ENCODE measurements around the gene PUDP. TPM values are rescaled to one million over a fixed set of nuclear protein-coding genes. Genes with fewer than 3 reads are reported as not detected.

Gene PUDP
- total RNA-seq, 3 donors from 2014 or later: 27.1 to 36.6 (median 28.1) TPM

DNA sequence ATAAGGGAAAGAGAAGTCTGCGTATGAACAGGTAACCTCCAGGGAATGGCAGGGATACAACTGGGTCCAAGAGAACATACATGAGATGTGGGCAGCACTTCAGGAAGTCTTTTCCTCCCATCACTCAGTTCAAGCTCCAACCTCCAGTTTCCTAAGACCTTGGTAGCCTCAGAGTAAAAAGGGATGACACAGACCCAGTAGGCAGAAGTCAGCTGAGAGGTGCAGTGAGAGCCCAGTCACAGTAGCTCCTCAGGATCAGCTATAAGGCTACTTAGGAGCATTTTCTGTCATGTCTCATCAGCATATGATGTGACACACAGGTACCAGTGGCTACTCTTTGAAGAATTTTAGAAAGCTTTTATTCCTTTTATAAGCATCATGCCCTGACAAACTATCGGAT is 13.0 kb downstream of the PUDP start:
- Mint-ChIP-seq H3K9me3 (no peaks in the 10 kb centered on the region), H3K36me3 (ENCODE audit: insufficient read depth) (peaks cover 4% of the 10 kb centered on the region), H3K4me3 (no peak overlapping the region), H3K4me1 (ENCODE audit: low read depth) (peaks cover 29% of the 10 kb centered on the region), H3K27me3 (ENCODE audit: low read depth) (no peaks in the 10 kb centered on the region)
- ATAC-seq (no peak), DNase-seq (no peak)

DNA sequence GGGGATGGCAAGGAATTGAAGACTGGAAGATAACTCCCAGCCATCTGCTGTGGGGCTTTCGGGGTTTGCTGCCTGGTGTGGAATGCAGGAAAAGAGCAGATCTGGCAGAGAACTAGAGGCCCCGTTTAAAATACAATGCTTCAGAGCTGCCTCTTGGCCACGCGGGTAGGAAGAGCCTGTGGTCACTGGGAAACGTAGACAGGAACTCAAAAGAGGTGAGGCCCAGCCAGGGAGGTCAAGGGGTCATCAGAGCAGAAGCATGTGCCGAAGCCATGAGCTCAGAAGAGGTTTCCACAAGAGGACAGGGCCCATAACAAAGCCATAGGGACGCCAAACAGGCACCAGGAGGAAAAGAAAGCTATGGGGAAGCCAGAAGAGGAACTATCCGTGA is 14.9 kb downstream of the PUDP start:
- Mint-ChIP-seq H3K4me3 (no peak overlapping the region), H3K27me3 (ENCODE audit: low read depth) (no peaks in the 10 kb centered on the region), H3K4me1 (ENCODE audit: low read depth) (peaks cover 26% of the 10 kb centered on the region), H3K9me3 (no peaks in the 10 kb centered on the region), H3K36me3 (ENCODE audit: insufficient read depth) (no peaks in the 10 kb centered on the region)
- ATAC-seq (no peak), DNase-seq (no peak)

DNA sequence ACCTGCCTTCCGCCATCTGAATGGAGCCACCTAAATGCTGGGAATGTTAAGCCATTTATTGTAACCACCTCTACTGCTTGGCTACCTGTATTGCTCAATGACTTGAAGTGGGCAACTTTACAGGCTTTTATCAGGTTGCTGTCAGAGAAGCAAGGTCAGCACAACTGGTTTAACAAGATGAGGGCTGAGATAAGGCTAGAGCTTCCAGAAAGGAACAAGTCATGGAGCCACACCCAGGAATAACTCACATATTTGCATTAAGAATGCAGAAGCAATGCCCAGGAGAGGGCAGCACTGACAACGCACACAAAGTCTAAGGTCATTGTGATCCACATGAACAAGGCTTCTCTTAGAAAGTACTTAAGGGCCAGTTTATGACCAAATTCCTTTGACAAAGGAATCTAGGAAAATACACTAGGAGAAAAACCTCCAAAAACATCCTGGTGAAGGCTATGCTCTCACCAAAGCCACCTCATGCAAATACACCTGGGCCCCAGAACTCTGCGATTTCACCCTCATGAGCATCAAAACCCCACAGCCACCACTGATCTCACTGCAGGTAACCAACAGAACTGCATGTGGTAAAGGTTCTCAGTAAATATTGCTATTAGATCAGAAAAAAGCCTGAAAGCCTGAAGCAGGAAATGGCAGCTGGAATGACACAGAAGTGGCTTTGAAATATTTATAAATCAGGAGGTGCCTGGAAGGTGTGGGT is 15.5 kb downstream of the PUDP start:
- Mint-ChIP-seq H3K9me3 (no peaks in the 10 kb centered on the region), H3K4me1 (ENCODE audit: low read depth) (peaks cover 26% of the 10 kb centered on the region), H3K27me3 (ENCODE audit: low read depth) (no peaks in the 10 kb centered on the region), H3K4me3 (no peak overlapping the region), H3K36me3 (ENCODE audit: insufficient read depth) (no peaks in the 10 kb centered on the region)
- ATAC-seq (peak in 1 of 2 donors; percentile 66), DNase-seq (peak; percentile 15)

DNA sequence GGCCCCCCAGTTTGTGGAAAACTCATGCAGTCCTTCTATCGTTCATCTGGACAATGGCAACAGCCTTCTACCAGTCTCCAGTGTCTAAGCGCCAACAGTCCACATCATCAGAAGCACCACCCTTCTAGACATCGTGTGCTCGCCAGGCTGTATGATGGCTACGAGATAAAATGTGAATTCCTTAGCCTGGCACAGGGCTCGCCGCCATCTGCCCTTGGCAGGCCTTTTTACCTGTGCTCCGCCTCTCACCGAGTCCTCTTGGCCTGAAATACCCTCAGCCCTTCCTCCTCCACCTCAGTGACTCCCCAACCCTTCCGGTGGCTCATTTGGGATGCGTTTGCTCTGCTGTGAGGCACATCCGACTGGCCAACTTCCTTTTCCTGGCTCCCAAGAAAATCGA is 16.3 kb downstream of the PUDP start:
- ATAC-seq: no peak
- H3K27me3 Mint-ChIP-seq (ENCODE audit: low read depth): no peaks in the 10 kb centered on the region
- no peak for DNase-seq
- H3K36me3 Mint-ChIP-seq (ENCODE audit: insufficient read depth): no peaks in the 10 kb centered on the region
- H3K4me1 Mint-ChIP-seq (ENCODE audit: low read depth): peaks cover 26% of the 10 kb centered on the region
- H3K9me3 Mint-ChIP-seq: no peaks in the 10 kb centered on the region
- H3K4me3 Mint-ChIP-seq: no peak overlapping the region

DNA sequence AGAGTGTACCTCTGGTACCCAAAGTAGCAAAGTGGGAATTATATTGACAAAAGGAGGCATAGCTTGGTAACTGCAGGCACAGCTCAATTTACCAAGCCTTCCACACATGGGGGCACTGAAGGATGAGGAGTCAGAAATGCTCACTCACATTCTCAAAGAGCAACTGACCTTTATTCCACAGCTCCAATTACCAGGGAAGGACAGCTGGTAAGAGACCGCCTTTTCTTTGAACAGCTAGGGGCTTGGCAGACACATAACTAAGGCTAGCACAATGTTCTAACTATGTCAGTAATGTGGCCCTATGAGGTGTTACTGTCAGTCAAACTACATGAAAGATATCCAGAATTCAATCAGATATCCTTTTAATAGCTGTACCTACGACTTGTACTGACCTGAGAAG is 20.9 kb downstream of the PUDP start:
- Mint-ChIP-seq H3K27me3 (ENCODE audit: low read depth) (no peaks in the 10 kb centered on the region), H3K4me1 (ENCODE audit: low read depth) (peaks cover 5% of the 10 kb centered on the region), H3K36me3 (ENCODE audit: insufficient read depth) (no peaks in the 10 kb centered on the region), H3K9me3 (no peaks in the 10 kb centered on the region), H3K4me3 (no peak overlapping the region)
- ATAC-seq: no peak
- no peak for DNase-seq

GRCh38 chrX:7120878-7121219 is 27.1 kb downstream of the PUDP start:
- Mint-ChIP-seq H3K36me3 (ENCODE audit: insufficient read depth) (peaks cover 3% of the 10 kb centered on the region), H3K27me3 (ENCODE audit: low read depth) (no peaks in the 10 kb centered on the region), H3K4me3 (no peak overlapping the region), H3K4me1 (ENCODE audit: low read depth) (peaks cover 12% of the 10 kb centered on the region), H3K9me3 (no peaks in the 10 kb centered on the region)
- DNase-seq (no peak), ATAC-seq (no peak)

DNA sequence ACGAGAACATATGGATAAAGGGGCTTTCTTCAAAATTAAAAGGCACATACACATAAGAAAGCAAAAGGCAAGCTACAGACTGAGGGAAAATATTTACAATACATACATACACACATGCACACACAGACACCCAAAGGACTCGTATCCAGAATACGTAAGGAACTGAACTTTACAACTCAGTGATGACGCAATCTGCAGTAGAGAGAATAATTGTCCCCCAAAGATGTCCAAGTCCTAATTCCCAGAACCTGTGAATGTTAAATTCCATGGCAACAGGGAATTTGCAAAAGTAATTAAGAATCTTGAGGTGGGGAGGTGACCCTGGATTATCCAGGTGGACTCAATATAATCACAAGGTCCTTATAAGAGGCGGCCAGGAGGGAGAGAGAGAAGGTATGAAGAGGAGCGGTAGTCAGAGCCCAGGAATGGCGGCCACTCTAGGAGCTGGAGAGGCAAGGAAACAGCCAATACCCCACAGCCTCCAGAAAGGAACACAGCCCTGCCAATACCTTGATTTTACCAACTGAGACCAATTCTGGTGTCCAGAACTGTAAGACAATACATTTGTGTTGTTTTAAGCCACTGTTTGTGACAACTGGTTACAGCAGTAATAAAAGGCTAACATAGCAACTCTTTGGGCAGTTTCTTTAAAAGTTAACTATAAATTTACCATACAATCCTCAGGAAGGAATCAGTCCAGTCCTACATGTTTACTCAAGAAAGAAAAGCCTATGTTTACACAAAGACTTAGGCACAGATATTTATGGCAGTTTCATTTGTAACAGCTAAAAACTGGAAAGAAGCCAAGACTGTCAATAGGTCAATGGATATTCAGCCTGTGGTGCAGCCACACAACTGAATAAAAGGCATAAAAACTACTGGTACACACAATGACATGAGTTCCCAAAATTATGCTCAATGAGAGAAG is 27.7 kb downstream of the PUDP start:
- Mint-ChIP-seq H3K36me3 (ENCODE audit: insufficient read depth) (peaks cover 3% of the 10 kb centered on the region), H3K4me3 (no peak overlapping the region), H3K4me1 (ENCODE audit: low read depth) (peaks cover 10% of the 10 kb centered on the region), H3K27me3 (ENCODE audit: low read depth) (no peaks in the 10 kb centered on the region), H3K9me3 (no peaks in the 10 kb centered on the region)
- DNase-seq: no peak
- ATAC-seq: no peak

DNA sequence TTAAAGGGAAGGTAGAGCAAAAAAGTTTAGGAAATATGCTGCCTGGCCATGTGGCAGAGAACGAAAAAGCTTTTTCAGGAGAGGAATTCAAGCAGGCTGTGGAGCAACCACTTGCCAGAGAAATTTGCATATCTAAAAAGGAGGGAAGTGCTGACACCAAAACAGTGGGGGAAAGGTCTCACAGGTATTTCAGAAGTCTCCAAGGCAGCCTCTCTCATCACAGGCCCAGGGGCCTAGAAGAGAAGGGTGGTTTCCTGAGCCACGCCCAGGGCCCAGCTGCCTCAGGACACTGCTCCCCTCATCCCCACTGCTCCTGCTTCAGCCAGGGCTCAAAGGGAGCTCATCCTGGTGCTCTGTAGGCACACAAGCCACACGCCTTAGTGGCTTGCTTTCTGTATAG is 30.4 kb downstream of the PUDP start:
- Mint-ChIP-seq H3K36me3 (ENCODE audit: insufficient read depth) (peaks cover 5% of the 10 kb centered on the region), H3K27me3 (ENCODE audit: low read depth) (no peaks in the 10 kb centered on the region), H3K4me1 (ENCODE audit: low read depth) (peaks cover 8% of the 10 kb centered on the region), H3K4me3 (no peak overlapping the region), H3K9me3 (no peaks in the 10 kb centered on the region)
- no peak for DNase-seq
- no peak for ATAC-seq

GRCh38 chrX:7116081-7116480 is 31.9 kb downstream of the PUDP start:
- Mint-ChIP-seq H3K36me3 (ENCODE audit: insufficient read depth) (peaks cover 5% of the 10 kb centered on the region), H3K4me1 (ENCODE audit: low read depth) (peaks cover 9% of the 10 kb centered on the region), H3K4me3 (no peak overlapping the region), H3K9me3 (no peaks in the 10 kb centered on the region), H3K27me3 (ENCODE audit: low read depth) (no peaks in the 10 kb centered on the region)
- DNase-seq: no peak
- ATAC-seq: no peak

GRCh38 chrX:7115557-7115956 is 32.4 kb downstream of the PUDP start:
- ATAC-seq (no peak), DNase-seq (no peak)
- H3K27me3 Mint-ChIP-seq (ENCODE audit: low read depth): no peaks in the 10 kb centered on the region
- no peak overlapping the region for H3K4me3 Mint-ChIP-seq
- peaks cover 12% of the 10 kb centered on the region for H3K4me1 Mint-ChIP-seq (ENCODE audit: low read depth)
- H3K9me3 Mint-ChIP-seq: no peaks in the 10 kb centered on the region
- H3K36me3 Mint-ChIP-seq (ENCODE audit: insufficient read depth): peaks cover 5% of the 10 kb centered on the region

- H3K9me3 Mint-ChIP-seq: no peaks in the 10 kb centered on the region
- no peak for ATAC-seq
- DNase-seq: no peak
- H3K4me3 Mint-ChIP-seq: no peak overlapping the region
- H3K36me3 Mint-ChIP-seq (ENCODE audit: insufficient read depth): peaks cover 2% of the 10 kb centered on the region
- H3K27me3 Mint-ChIP-seq (ENCODE audit: low read depth): no peaks in the 10 kb centered on the region
- H3K4me1 Mint-ChIP-seq (ENCODE audit: low read depth): peaks cover 14% of the 10 kb centered on the region
These were observed 35.9 kb downstream of the PUDP start for GRCh38 chrX:7112071-7112470.

DNA sequence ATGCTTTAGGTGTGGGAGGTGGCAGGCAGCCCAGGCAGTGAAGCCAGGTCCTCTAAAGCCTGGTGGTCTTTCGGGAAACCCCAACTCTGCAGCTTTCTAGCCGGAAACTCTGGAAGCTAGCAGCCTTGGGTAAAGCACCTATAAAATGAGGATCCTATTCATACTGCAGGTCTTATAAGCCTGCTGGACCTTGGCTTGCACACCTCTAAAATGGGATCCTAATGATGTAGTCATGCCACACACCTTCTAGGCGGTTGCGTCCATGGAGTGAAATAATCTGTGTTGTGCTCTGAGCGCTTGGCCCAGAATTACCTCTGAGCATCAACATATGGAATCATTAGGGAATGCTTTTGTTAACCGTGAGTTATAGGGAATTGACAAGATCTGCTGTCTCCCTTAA is 36.4 kb downstream of the PUDP start:
- Mint-ChIP-seq H3K9me3 (no peaks in the 10 kb centered on the region), H3K36me3 (ENCODE audit: insufficient read depth) (peaks cover 2% of the 10 kb centered on the region), H3K4me1 (ENCODE audit: low read depth) (peaks cover 14% of the 10 kb centered on the region), H3K27me3 (ENCODE audit: low read depth) (no peaks in the 10 kb centered on the region), H3K4me3 (no peak overlapping the region)
- DNase-seq (no peak), ATAC-seq (no peak)

GRCh38 chrX:7110821-7111276 is 37.1 kb downstream of the PUDP start:
- DNase-seq (no peak), ATAC-seq (no peak)
- Mint-ChIP-seq H3K4me3 (no peak overlapping the region), H3K36me3 (ENCODE audit: insufficient read depth) (peaks cover 3% of the 10 kb centered on the region), H3K27me3 (ENCODE audit: low read depth) (no peaks in the 10 kb centered on the region), H3K4me1 (ENCODE audit: low read depth) (peaks cover 14% of the 10 kb centered on the region), H3K9me3 (no peaks in the 10 kb centered on the region)

DNA sequence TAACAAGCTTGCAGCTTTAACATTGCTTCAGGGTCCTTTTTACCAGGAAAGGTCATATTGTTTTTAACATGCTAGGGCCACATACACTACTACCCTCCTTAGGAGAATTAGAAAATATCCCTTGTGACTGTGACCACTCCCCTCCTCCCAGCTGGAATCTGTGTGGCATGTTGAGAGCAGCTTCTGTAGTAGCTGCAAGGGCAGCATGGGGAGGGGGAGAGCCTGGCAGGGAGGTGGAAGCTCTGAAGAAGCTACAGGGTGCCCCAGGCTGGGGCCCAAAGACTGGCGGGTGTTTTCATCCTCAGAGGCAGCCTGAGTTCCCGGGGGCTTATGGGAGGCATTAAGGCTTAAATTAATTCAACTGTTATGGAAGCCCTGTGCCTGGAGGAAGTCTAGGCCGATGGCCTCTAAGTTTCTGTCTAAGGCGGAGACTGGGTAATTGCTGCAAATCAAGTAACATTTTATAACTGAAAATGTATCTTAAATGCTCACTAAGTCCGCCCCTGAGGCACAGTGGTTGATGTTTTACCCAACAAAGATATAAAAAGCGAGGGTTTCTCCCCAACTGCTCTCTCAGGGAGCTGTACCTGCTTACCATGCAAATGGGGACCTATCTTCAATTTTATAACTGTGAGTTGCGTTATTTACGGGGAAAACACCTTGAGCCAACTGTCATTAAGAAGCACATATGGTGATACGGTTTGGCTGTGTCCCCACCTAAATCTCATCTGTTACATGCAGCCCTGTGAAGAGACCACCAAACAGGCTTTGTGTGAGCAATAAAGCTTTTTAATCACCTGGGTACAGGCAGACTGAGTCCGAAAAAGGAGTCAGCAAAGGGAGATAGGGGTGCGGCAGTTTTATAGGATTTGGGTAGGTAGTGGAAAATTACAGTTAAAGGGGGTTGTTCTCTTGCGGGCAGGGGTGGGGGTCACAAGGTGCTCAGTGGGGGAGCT is 37.8 kb downstream of the PUDP start:
- no peaks in the 10 kb centered on the region for H3K9me3 Mint-ChIP-seq
- no peaks in the 10 kb centered on the region for H3K27me3 Mint-ChIP-seq (ENCODE audit: low read depth)
- peaks cover 14% of the 10 kb centered on the region for H3K4me1 Mint-ChIP-seq (ENCODE audit: low read depth)
- no peak for ATAC-seq
- peaks cover 6% of the 10 kb centered on the region for H3K36me3 Mint-ChIP-seq (ENCODE audit: insufficient read depth)
- no peak for DNase-seq
- H3K4me3 Mint-ChIP-seq: no peak overlapping the region
